Osteocyte (in vitro differentiated cells): Measurements from ENCODE around the gene TACSTD2. TPM values are rescaled to one million over a fixed set of nuclear protein-coding genes. Genes with fewer than 3 reads are reported as not detected.

Experiments
- DNase-seq: peaks from one replicate; pipeline ENCODE4 v3.0.0; 2021; ENCODE audit warnings: mixed read lengths; ENCODE audit not compliant: unreplicated experiment; ENCODE audit errors: extremely low spot score
- H3K27ac Mint-ChIP-seq: one replicate; pipeline ENCODE4 v1.8.0; 2021; ENCODE audit warnings: mild to moderate bottlenecking, mixed read lengths; ENCODE audit not compliant: unreplicated experiment
- H3K27me3 Mint-ChIP-seq: one replicate; pipeline ENCODE4 v1.8.0; 2021; ENCODE audit warnings: mixed read lengths; ENCODE audit not compliant: unreplicated experiment
- H3K36me3 Mint-ChIP-seq: one replicate; pipeline ENCODE4 v1.8.0; 2021; ENCODE audit warnings: mixed read lengths; ENCODE audit not compliant: unreplicated experiment
- H3K4me1 Mint-ChIP-seq: one replicate; pipeline ENCODE4 v1.8.0; 2021; ENCODE audit warnings: mixed read lengths; ENCODE audit not compliant: unreplicated experiment
- H3K4me3 Mint-ChIP-seq: one replicate; pipeline ENCODE4 v1.8.0; 2021; ENCODE audit warnings: mild to moderate bottlenecking, moderate library complexity, mixed read lengths; ENCODE audit not compliant: unreplicated experiment
- H3K9me3 Mint-ChIP-seq: one replicate; pipeline ENCODE4 v1.8.0; 2021; ENCODE audit warnings: mixed read lengths; ENCODE audit not compliant: unreplicated experiment
- total RNA-seq: library from RNA; stranded (reverse); gene quantifications from 2 replicates; pipeline ENCODE4 v1.2.1, GENCODE V29; 2021
- TF ChIP-seq, protein P1 (sequence below): fragments of 200-600 bp; sonication (generic); IDR thresholded peaks from 2 replicates; pipeline ENCODE4 v1.5.0; 2021; ENCODE audit warnings: antibody characterized with exemption, mild to moderate bottlenecking, moderate library complexity

TACSTD2 gene
- total RNA-seq, 1 donor from 2014 or later = not detected

DNA sequence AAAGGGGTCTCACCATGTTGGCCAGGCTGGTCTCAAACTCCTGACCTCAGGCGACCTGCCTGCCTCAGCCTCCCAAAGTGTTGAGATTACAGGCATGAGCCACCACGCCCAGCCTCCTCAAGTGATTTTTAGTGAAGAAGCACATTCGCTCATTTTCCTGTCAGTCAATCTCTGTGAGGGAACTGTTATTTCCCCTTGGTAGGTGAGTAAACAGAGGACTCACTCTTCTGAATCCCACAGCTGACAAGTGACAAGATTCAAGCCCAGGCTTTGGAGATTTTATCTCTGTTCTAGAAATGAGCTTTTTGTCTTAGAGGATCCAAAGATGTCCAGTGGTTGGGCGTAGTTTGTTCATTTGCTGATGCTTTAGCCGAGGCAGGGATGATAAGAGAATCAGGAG, 43.9 kb upstream of the TACSTD2 start:
- Mint-ChIP-seq H3K27me3 (peaks cover 5% of the 10 kb centered on the region), H3K4me3 (no peak overlapping the region), H3K9me3 (no peaks in the 10 kb centered on the region), H3K27ac (no peak overlapping the region), H3K4me1 (peaks cover 5% of the 10 kb centered on the region), H3K36me3 (no peaks in the 10 kb centered on the region)
- DNase-seq = no peak
- TF ChIP-seq, protein P1, sequence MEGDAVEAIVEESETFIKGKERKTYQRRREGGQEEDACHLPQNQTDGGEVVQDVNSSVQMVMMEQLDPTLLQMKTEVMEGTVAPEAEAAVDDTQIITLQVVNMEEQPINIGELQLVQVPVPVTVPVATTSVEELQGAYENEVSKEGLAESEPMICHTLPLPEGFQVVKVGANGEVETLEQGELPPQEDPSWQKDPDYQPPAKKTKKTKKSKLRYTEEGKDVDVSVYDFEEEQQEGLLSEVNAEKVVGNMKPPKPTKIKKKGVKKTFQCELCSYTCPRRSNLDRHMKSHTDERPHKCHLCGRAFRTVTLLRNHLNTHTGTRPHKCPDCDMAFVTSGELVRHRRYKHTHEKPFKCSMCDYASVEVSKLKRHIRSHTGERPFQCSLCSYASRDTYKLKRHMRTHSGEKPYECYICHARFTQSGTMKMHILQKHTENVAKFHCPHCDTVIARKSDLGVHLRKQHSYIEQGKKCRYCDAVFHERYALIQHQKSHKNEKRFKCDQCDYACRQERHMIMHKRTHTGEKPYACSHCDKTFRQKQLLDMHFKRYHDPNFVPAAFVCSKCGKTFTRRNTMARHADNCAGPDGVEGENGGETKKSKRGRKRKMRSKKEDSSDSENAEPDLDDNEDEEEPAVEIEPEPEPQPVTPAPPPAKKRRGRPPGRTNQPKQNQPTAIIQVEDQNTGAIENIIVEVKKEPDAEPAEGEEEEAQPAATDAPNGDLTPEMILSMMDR = no peak

DNA sequence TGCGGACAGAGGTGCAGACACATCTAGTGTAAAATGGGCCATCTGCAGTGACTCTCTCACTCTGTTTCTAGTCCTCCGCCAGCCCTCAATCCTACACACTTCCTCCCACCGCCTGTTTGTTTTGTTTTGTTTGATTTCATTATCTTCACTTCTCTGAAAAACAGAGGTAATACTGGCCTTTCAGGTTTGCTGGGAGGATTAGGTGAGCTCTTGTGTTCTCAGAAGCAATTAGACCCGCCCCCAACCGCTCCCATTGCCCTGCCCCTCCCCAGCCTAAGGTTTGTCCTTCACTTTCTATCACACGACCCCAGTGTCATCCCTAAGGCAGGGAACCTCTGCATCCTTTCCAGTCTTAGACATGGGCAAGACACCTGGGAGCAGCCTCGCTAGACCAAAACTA, 43.2 kb upstream of the TACSTD2 start:
- TF ChIP-seq, protein P1 = no peak
- no peak for DNase-seq
- Mint-ChIP-seq H3K4me3 (no peak overlapping the region), H3K27me3 (peaks cover 3% of the 10 kb centered on the region), H3K27ac (no peak overlapping the region), H3K36me3 (no peaks in the 10 kb centered on the region), H3K9me3 (no peaks in the 10 kb centered on the region), H3K4me1 (peaks cover 5% of the 10 kb centered on the region)

DNA sequence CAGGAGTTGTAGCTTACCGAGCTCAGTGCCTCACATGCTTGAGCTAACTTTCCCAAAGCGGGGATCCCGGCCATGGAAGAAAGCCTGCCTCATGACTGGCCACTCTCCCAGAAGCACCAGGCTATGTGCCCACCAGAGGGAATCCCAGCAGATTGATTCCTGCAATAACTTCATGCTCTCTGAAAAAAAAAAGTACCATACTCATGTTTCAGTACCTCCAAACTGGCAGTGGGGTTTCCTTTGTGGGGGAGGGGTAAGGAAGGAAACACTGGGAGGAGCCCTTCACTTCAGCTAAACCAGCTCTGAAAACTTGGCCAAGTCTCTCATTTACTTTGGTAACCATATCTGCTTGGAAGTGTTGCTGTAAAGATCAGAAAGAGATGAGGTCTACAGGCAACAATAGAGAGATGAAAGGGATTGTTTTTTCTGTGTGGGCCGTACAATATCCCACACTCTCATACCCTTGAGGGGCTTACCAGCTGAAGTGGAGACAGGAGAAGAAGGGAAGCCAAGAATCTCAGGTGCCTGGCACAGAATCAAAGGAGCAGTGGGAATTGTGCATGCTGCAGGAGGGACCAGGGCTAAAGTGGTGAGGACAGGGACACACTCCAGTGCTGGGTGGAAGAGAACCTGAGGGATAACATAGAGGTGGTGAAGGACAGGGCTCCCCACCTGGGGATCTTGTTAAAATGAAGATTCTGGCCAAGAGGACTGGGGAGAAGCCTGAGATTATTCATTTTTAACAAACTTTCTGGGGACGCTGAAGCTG, 42.4 kb upstream of the TACSTD2 start:
- no peak overlapping the region for H3K27ac Mint-ChIP-seq
- no peak for DNase-seq
- H3K4me3 Mint-ChIP-seq = no peak overlapping the region
- peaks cover 4% of the 10 kb centered on the region for H3K27me3 Mint-ChIP-seq
- TF ChIP-seq, protein P1 = no peak
- no peaks in the 10 kb centered on the region for H3K36me3 Mint-ChIP-seq
- no peaks in the 10 kb centered on the region for H3K9me3 Mint-ChIP-seq
- H3K4me1 Mint-ChIP-seq = peaks cover 5% of the 10 kb centered on the region

DNA sequence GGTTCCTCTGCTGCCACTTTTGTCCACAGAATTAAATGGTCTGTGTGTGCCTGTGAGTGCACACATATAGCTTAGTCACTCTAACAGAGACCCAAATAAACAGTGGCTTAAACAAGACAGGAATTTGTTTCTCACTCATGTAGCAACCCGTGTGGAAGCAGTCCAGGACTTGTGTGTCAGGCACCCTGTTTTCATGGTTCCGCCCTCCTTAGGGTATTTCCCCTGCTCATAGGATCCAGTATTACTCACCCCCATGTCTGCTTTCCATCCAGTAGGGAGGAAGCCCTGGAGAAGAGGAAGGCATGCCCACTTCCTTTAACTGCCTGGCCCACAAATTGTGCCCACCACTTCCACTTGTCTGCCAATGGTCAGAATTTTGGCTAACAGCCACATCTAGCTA, 41.3 kb upstream of the TACSTD2 start:
- TF ChIP-seq, protein P1 = no peak
- DNase-seq = no peak
- Mint-ChIP-seq H3K4me3 (no peak overlapping the region), H3K9me3 (no peaks in the 10 kb centered on the region), H3K27me3 (peaks cover 7% of the 10 kb centered on the region), H3K4me1 (peaks cover 5% of the 10 kb centered on the region), H3K27ac (no peak overlapping the region), H3K36me3 (no peaks in the 10 kb centered on the region)

DNA sequence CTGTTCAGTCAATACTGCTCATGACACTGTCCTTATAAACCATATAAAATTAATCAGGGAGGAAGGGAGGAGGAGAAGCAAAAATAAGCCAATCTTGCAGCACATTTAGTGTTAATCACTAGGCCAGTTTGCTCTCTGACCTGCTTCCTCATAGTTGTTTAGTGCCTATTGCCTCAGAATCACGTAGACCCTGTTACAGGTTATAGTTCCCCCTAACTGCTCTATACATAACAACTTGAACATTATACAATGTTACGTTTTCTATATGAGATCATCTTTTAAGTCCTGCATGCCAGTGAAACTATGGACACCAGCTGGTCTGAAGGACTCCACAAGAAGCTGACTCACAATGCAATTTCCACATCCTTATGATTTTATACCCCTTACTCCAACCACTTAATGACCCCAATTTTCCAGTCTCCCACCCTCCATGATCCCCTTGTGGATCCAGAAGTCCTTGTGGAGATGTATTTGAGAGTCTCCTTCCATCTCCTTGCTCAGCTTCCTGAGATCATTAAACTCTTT, 34.9 kb upstream of the TACSTD2 start:
- no peaks in the 10 kb centered on the region for H3K4me1 Mint-ChIP-seq

More for the DNA sequence above, 34.9 kb upstream of the TACSTD2 start:
- no peak overlapping the region for H3K4me3 Mint-ChIP-seq
- DNase-seq = no peak
- no peak overlapping the region for H3K27ac Mint-ChIP-seq
- no peaks in the 10 kb centered on the region for H3K9me3 Mint-ChIP-seq
- H3K36me3 Mint-ChIP-seq = no peaks in the 10 kb centered on the region
- TF ChIP-seq, protein P1 = no peak
- H3K27me3 Mint-ChIP-seq = peaks cover 32% of the 10 kb centered on the region
